Thyroid gland (tissue), 4 donors: ENCODE measurements around the gene ARHGEF40.

Source experiments
- CTCF ChIP-seq, 6 experiments: fragments of 200-600 bp in 3 of 6; fragments of 450-650 bp in 3 of 6; sonication (generic) in 3 of 6; IDR thresholded peaks; one replicate each; pipeline ENCODE4 v1.5.1; 2016 to 2019; ENCODE audit warnings: antibody characterized with exemption in 6 of 6, mild to moderate bottlenecking in 2 of 6, inconsistent platforms in 1 of 6, moderate library complexity in 1 of 6
- POLR2A ChIP-seq, 2 donors: fragments of 450-650 bp; IDR thresholded peaks; one replicate each; pipeline ENCODE4 v1.6.1; 2017; ENCODE audit warnings: antibody characterized with exemption in 2 of 2, mild to moderate bottlenecking in 2 of 2, moderate library complexity in 1 of 2

GRCh38 chr14:21074398-21075272 lies 4.5 kb downstream of the ARHGEF40 start:
- no peak for TF ChIP-seq CTCF (IDR thresholded peaks at IDR 0.05)
- TF ChIP-seq POLR2A (IDR thresholded peaks at IDR 0.05) = peak in 1 of 2 donors; percentile 11
